Measurements from ENCODE around the gene PELI2.

PELI2 gene

DNA sequence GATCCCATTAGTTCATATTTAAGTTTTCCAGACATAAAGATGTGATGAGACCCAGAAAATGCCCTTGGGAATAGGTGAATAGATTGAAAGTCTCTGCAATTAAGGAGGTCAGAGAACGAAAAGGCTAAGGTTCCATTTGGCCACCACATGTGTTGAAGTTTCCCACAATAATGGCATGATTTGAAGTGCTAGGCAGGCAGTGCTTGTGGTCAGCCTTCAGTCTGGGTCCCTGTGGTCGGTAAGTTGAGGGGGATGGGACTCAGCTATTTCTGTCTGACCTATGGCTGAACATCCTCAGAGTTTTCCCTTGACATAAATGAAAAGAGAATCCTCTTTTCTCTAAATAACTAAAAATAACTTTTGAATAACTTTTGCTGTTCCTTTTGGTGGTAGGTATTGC, 92.4 kb downstream of the PELI2 start:
- no peaks in the 10 kb centered on the region for H3K9me3 ChIP-seq
- TF ChIP-seq, protein P1, sequence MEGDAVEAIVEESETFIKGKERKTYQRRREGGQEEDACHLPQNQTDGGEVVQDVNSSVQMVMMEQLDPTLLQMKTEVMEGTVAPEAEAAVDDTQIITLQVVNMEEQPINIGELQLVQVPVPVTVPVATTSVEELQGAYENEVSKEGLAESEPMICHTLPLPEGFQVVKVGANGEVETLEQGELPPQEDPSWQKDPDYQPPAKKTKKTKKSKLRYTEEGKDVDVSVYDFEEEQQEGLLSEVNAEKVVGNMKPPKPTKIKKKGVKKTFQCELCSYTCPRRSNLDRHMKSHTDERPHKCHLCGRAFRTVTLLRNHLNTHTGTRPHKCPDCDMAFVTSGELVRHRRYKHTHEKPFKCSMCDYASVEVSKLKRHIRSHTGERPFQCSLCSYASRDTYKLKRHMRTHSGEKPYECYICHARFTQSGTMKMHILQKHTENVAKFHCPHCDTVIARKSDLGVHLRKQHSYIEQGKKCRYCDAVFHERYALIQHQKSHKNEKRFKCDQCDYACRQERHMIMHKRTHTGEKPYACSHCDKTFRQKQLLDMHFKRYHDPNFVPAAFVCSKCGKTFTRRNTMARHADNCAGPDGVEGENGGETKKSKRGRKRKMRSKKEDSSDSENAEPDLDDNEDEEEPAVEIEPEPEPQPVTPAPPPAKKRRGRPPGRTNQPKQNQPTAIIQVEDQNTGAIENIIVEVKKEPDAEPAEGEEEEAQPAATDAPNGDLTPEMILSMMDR (IDR thresholded peaks at IDR 0.05): no peak
- H3K27me3 ChIP-seq: no peaks in the 10 kb centered on the region
- H3K27ac ChIP-seq: no peak overlapping the region
- peaks cover 13 to 35% of the 10 kb centered on the region in 2 experiments for H3K4me1 ChIP-seq (ENCODE audit: control insufficient read depth in 1 of 2, insufficient read depth in 1 of 2, low read depth in 1 of 2, low read length in 1 of 2)
- no peaks in the 10 kb centered on the region for H3K36me3 ChIP-seq
- no peak overlapping the region for H3K4me3 ChIP-seq (ENCODE audit: low read depth in 1 of 2, low read length in 1 of 2)

DNA sequence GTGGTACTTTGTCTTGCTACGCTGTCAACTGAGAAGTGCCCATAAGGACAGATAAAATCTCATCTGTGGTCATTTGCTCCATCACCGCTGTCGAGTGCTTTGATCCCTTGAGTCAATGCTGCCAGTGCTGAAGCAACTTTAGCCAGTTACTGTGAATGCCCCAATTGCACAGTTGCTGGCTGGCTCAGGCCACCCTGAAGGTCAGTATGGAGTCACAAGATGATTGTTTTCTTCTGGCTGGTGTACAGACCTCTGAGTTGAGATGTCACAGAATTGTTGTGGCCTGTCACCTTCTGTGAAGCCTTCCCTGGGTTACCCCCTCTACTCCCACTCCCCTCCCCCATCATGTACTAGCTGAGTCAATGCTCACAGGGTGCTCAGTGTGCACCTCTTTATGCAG, 92.9 kb downstream of the PELI2 start:
- Histone ChIP-seq H3K4me3 (ENCODE audit: low read depth in 1 of 2, low read length in 1 of 2) (no peak overlapping the region), H3K4me1 (ENCODE audit: control insufficient read depth in 1 of 2, insufficient read depth in 1 of 2, low read depth in 1 of 2, low read length in 1 of 2) (peaks cover 8 to 30% of the 10 kb centered on the region in 2 experiments), H3K27ac (no peak overlapping the region), H3K9me3 (no peaks in the 10 kb centered on the region), H3K27me3 (no peaks in the 10 kb centered on the region), H3K36me3 (no peaks in the 10 kb centered on the region)
- TF ChIP-seq, protein P1 (IDR thresholded peaks at IDR 0.05): no peak

GRCh38 chr14:56211844-56212243, 93.6 kb downstream of the PELI2 start:
- Histone ChIP-seq H3K4me3 (ENCODE audit: low read depth in 1 of 2, low read length in 1 of 2) (no peak overlapping the region), H3K27me3 (no peaks in the 10 kb centered on the region), H3K36me3 (no peaks in the 10 kb centered on the region), H3K27ac (no peak overlapping the region), H3K4me1 (ENCODE audit: control insufficient read depth in 1 of 2, insufficient read depth in 1 of 2, low read depth in 1 of 2, low read length in 1 of 2) (peaks cover 8 to 29% of the 10 kb centered on the region in 2 experiments), H3K9me3 (no peaks in the 10 kb centered on the region)
- TF ChIP-seq, protein P1 (IDR thresholded peaks at IDR 0.05): no peak

- Histone ChIP-seq H3K36me3 (no peaks in the 10 kb centered on the region), H3K27me3 (no peaks in the 10 kb centered on the region), H3K4me3 (ENCODE audit: low read depth in 1 of 2, low read length in 1 of 2) (no peak overlapping the region), H3K4me1 (ENCODE audit: control insufficient read depth in 1 of 2, insufficient read depth in 1 of 2, low read depth in 1 of 2, low read length in 1 of 2) (peaks cover 13 to 31% of the 10 kb centered on the region in 2 experiments), H3K27ac (no peak overlapping the region), H3K9me3 (no peaks in the 10 kb centered on the region)
- TF ChIP-seq, protein P1 (IDR thresholded peaks at IDR 0.05): no peak
Observed at GRCh38 chr14:56212521-56212920, 94.3 kb downstream of the PELI2 start.

DNA sequence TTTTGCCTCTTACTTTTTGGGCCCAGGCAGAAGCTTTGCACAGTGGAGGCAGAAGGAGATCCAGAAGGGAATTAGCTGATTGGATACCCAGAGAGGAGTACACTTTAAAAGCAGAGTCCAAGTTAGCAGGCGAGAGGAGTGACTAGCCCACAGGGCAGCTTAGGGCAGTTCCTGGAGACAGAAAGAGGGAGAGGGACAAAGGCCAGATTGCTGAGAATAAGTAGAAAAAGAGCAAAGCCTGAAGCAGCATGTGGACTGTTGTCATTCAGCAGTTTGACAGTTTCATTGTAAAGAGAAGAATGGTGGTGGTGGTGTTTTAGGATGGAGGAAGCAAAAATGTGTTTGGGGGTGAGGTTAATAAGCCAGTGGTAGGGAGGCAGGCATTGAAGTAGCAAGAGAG, 95.1 kb downstream of the PELI2 start:
- Histone ChIP-seq H3K36me3 (no peaks in the 10 kb centered on the region), H3K27me3 (no peaks in the 10 kb centered on the region), H3K4me1 (ENCODE audit: control insufficient read depth in 1 of 2, insufficient read depth in 1 of 2, low read depth in 1 of 2, low read length in 1 of 2) (peaks cover 13 to 27% of the 10 kb centered on the region in 2 experiments), H3K27ac (no peak overlapping the region), H3K9me3 (no peaks in the 10 kb centered on the region), H3K4me3 (ENCODE audit: low read depth in 1 of 2, low read length in 1 of 2) (no peak overlapping the region)
- TF ChIP-seq, protein P1 (IDR thresholded peaks at IDR 0.05): no peak

GRCh38 chr14:56215180-56215579, 97.0 kb downstream of the PELI2 start:
- no peaks in the 10 kb centered on the region for H3K9me3 ChIP-seq
- H3K27me3 ChIP-seq: no peaks in the 10 kb centered on the region
- TF ChIP-seq, protein P1 (IDR thresholded peaks at IDR 0.05): no peak
- H3K4me1 ChIP-seq (ENCODE audit: control insufficient read depth in 1 of 2, insufficient read depth in 1 of 2, low read depth in 1 of 2, low read length in 1 of 2): peaks cover 13 to 18% of the 10 kb centered on the region in 2 experiments
- H3K36me3 ChIP-seq: no peaks in the 10 kb centered on the region
- H3K4me3 ChIP-seq (ENCODE audit: low read depth in 1 of 2, low read length in 1 of 2): no peak overlapping the region
- no peak overlapping the region for H3K27ac ChIP-seq
